GM18861 (cell line): Measurements from ENCODE around the gene FAM50B.

Experiments used
- ATAC-seq: cut with Tn5 transposase; IDR thresholded peaks from one replicate; pipeline ENCODE4 v1.9.1; 2021; ENCODE audit not compliant: unreplicated experiment

FAM50B gene

DNA sequence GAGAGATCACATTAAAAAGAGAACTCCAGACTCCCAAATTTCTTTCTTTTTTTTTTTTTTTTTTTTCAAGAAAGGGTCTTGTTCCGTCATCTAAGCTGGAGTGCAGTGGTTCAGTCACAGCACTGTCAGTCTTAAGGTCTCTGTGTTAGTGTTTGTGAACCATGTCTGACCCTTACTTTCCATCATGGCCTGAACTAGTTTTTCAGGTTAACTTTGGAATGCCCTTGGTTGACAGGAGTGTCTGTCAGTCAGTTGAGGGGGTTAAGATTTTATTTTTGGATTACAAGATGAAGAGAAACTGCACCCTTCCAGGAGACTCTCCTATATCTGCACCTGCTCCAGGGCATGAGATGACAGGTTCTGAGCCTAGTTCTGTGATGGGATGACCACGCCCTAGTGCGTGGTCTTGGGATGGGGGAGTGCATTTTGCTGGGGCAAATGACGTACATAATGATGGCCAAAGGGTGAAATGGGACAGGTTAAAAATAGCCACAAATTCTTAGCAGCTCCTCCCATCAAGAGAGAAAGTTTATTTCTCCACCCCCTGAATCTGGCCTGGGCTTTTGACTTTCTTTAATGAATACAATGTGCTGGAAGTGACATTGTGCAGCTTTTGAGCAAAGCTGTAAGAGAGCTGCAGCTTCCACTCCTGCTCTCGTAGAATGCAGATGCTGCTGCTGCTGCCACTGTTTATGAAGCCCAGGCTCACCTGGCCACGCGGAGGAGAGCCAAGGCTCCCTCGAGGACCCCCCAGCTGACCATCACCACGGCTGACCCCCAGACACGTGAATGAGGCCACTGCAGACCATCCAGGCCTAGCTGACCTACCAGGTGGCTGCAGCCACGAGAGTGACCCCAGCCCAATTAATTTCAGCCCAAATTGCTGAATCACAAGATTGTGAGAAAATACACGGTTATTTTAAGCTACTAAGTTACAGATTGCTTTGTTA, 29.7 kb upstream of the FAM50B start:
- ATAC-seq, result no peak

DNA sequence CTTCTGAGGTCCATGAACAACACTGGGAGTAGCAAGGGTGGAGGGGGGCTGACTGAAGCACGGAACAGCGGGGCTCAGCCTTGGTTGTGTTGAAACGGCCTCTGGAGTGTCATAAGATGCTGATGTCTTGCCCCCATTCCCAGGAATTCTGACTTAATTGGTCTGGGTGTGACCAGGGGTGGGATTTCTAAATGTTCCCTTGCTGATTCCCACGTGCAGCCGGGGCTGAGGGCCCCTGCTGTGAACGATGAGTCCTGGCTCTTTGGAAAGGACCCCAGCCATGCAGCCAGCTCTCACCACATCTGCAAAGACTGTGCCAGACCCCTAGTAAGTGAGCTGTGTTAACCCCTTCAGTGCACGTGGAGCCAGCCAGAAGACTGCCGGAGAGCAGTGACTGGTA, 28.6 kb upstream of the FAM50B start:
- ATAC-seq, result no peak

DNA sequence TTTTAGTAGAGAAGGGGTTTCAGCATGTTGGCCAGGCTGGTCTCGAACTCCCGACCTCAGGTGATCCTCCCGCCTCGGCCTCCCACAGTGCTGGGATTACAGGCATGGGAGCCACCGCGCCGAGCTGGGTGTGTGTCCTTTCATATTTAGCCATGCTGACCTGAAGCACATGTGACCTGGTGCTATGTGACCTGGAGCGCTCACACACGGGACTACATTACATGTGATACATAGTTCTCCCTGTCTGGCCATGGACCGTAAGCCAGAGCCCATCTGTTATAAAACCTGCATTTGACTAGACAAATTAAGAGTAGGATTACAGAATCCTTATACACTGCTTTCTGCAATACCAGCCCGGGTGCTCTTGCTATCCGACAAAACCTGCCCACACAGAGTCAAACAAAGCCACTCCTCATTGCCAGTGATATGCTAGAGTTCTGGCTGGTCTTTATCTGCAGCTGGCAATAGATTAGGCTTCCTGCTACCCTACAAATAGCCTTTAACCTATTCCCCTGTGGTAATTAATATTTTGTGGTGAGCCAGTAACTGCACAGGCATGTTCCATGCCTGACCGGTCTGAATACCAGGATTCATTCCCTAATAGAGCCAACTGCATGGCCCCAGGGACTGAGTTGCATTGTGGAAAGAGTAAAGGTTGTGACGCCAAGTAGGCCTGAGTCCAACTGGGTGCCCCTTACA, 26.3 kb upstream of the FAM50B start:
- no peak for ATAC-seq

DNA sequence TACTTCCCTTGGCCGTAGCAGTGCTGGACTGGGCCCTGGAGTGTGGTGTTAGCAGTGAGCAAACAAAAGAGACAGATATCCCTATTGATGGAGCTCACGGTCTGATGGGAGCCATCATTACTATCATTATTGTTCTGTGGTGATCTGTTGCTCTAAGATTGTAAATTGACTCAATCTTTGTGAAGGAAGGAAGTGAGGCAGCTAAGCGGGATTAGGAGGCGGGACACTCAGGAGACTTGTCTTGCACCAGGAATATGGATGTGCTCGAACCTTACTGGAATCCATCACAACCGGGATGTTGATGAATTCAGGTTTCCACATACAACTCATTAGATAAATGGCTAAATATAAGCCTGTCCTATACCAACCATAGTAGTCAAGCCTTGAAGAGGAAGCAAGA, 25.5 kb upstream of the FAM50B start:
- no peak for ATAC-seq

DNA sequence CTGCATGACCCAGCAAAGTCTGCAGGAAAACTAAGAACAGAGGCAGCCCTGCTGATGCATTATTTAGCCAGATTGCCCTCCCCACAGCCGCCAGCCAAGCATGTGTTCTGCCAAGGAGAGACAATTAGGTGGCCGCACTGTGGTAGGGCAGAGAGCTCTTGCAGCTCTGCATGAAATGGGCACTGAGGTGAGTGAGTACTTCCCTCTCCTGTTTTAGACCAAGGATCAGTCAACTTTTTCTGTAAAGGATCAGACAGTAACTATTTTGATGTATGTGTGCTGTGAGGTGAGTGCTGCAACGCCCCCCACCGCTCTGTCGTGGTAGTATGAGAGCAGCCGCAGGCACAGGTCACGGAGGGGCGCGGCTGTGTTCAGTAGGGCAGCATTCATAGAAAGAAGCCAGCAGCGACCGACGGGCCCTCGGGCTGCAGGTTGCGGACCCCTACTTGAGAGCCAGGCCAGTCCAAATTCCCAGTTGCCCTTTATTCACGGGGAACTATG, 23.8 kb upstream of the FAM50B start:
- ATAC-seq, result no peak

DNA sequence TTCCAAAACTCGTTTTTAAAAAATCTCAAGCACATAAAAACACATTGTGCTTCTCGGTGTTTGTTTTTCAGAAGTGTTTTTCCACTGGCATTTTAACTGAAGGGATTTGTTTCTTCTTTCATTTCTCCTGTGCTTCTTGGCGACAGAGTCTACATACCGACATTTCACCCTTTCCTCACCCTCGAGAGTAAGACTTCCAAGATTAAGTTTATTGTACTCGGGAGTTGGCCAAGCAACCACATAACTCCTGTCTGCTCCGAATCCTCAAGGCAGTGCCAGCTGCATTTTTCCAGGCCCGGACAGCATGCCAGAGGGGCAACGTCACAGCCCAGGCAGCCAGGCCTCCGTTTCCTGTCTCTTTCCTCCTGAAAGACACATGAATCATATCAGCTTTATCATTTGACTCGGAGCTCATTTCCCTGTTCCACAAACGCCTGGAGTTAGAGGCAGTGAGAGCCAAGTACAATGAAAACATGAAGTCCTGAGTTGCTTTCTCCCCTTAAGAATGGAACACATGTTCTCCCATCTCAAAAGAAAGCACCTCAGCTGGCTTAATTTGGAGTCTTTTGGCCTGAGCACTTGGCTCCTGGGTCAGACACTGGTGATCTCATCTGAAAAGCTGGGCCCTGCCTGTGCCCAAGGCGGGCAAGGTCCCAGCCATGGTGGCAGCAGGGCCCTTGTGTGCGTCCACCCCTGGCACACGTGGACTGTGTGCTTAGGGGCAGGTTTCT, 23.2 kb upstream of the FAM50B start:
- ATAC-seq, result no peak

DNA sequence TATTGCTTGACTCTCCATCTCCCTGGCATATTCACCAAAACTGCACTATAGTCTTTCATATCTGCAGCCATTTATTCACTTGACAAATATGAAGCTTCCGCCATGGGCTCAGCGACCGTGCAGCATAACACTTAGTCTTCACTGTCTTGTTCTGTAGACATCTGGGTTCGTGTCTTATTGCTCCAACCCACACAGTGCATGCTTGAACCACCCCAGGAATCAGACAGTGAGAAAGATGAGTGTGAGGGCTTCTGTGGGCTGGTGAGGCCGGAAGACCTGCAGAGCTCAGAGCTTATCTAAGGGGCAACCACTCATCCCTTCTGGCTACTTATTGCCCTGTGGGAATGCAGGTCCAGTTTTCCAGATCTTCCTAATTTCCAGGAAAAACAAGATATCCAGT, 19.9 kb upstream of the FAM50B start:
- ATAC-seq, result no peak

DNA sequence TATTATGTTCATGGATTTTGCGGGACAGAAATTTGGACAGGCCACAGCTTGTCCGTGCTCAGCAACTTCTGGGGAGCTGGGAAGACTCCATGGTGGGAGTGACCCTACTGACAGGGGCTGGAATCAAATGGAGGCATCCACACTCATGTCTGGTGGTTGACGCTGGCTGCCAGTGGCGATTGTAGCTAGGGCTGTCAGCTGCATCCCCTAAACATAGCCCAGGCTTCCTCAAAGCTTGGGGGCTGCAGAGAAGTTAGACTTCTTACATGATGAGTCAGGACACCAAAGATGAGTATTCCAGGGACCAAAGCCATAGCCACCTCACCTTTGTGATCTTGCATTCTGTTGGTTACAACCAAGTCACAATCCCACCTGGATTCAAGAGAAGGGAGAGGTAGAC, 18.4 kb upstream of the FAM50B start:
- no peak for ATAC-seq

DNA sequence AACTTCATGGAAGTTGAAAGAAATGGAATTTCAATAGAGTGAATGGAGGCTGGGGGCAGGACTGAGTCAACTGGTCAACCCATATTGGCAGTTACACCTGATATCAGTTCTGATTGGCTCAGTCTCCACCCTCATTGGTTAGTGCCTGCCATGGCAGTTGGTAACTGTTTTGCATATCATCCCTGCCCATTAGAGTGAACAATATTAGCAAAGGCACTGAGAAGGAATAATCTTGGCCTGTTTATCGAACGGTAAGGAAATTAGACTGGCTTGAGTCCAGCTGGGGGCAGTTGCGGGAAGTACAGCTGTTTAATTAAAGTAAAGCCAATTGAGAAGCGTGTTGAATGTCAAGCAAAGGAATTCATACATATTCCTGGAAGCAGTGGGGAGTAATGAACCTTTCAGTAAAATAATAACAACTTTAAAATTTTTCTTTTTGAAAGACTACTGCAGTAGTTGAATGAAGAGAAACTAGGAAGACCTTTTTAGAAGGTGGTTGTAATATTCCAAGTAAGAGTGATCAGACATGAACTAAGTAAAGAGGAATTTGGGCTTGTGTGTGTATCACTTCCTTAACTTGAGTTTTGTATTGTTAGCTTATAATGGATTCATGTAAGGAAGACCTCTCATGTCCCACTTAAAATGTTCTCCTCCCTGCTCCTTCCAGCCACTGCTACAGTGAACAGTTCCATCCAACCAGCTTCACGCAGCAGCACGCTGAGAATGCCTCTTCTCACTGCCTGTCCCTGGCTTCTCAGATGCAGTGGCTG, 17.2 kb upstream of the FAM50B start:
- no peak for ATAC-seq

DNA sequence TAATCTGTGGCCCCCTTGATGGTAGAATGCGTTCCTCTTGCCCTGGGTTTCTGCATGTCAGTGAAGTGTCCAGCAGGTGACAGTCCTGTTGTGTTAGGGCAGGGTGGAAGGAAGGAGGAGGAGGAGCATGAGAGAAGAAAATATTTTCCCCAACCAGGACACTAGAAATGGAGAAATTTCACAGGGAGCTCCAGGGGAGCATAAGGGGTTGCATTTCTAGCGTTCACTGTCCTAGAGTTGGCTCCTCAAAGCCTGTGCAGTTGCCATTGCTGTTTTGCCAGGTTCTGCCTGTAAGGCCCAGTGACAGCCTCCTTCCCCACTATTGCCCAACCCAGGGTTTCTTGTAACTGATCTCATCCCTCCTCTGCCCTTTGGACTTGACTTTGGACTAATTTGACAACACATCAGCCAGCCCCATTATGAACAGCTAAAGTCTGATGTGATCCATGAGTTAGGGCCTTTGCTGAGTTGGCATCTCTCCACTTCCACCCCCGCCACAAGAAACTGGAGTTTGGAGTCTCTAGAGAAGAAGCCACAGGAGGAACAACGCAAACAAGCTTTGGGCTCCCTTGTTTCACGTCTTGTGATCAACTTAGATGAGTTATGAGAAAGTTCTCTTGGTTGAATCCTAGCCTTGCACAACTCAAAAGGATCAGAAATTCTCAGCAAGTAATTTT, 14.0 kb upstream of the FAM50B start:
- ATAC-seq, result no peak

DNA sequence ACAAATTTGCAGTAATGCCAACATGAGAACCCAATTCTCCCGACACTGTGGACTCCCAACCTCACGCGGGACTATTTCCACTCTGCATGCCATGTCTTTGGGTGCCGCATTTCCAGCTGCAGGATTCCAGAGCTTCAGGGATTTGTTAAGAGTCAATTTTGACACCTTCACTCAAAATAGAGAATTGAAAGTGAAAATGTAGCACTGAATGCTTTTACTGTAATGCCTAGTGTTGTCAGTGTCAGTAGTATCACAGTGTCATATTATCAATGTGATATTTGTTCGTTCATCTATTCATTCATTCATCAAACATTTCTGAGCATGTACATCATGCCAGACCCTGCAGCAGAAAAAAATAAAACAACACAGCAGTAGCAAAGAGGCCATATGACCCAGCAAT, 13.4 kb upstream of the FAM50B start:
- no peak for ATAC-seq

DNA sequence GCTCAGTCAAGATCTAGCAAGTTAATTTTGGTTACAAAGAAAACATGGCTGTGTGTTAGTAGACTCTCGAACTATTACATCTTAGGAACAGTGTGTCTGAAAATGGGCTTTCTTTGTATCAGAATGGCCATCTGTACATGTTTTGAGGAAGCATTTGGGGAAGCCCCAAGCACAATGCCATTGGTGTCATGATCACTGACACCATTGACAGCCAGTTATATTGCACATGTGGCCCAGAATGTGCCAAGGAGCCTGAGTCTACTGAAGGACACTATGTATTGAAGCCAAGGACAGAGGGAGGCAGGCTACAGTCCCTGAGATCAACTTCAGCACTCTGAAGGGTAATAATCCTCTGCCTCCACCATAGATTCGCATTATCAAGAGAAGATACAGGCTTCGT, 12.6 kb upstream of the FAM50B start:
- ATAC-seq, result no peak

DNA sequence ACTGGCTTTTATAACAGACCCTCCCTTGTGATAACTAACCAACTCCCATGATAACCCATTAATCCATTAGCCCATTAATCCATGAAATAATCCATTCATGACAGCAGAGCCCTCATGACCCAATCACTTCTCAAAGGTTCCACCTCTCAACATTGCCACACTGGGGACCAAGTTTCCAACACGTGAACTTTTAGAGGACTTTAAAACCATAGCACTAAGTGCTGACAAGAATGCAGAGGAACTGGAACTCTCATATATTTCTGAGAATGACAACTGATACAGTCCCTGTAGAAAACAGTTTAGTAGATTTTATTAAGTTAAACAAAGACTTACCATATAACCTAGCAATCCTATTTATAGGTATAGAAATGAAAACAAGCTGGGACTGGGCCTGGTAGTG, 11.4 kb upstream of the FAM50B start:
- ATAC-seq, result no peak

DNA sequence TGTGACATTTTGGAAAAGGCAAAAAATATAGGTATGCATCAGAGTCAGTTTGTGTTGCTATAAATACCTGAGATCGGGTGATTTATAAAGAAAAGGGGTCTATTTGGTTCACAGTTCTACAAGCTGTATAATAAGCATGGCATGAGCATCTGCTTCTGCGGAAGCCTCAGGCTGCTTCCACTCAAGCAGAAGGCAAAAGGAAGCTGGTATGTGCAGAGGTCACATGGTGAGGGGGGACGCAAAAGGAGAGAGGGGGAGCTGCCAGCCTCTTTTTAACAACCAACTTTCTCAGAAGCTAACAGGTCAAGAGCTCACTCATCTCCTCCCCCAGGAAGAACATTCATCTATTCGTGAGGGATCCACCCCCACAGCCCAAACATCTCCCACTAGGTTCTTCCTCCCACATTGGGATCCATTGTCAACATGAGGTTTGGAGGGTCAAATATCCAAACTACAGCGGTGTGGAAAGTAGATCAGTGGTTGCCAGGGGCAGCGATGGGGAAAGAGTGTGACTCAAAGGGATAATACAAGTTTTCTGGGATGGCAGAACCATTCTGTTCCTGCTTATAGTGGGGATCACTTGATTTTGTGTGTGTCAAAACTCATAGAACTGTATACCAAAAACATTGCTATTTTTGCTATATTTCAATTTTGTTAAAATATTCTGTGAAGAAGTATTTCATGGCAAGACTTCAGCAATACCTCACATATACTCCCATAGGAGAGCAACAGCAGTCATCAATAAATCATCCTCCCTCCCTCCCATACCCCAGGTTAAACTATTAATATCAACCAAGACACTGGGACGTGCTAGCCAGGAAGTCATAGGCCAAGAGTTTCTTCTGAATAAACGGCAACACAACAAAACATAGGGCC, 9.9 kb upstream of the FAM50B start:
- no peak for ATAC-seq

DNA sequence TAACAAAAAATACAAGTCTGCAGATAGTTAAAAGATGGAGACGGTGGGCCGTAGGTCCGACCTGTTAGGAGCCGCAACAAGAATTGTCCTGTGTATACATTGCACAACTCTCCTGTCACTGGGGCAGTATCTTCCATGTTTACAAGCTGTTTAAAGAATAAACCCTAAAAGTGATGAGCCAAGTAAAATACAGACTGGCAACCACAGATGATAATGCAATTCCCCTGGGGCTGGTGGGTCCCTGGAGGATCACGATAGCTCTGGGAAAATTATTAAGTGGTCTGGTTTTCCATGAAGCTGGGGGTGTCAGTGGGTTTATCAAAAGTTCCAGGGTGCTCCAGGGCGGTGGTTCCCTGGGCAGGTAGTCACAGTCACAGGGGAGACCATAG, 8.1 kb upstream of the FAM50B start:
- ATAC-seq, result no peak

DNA sequence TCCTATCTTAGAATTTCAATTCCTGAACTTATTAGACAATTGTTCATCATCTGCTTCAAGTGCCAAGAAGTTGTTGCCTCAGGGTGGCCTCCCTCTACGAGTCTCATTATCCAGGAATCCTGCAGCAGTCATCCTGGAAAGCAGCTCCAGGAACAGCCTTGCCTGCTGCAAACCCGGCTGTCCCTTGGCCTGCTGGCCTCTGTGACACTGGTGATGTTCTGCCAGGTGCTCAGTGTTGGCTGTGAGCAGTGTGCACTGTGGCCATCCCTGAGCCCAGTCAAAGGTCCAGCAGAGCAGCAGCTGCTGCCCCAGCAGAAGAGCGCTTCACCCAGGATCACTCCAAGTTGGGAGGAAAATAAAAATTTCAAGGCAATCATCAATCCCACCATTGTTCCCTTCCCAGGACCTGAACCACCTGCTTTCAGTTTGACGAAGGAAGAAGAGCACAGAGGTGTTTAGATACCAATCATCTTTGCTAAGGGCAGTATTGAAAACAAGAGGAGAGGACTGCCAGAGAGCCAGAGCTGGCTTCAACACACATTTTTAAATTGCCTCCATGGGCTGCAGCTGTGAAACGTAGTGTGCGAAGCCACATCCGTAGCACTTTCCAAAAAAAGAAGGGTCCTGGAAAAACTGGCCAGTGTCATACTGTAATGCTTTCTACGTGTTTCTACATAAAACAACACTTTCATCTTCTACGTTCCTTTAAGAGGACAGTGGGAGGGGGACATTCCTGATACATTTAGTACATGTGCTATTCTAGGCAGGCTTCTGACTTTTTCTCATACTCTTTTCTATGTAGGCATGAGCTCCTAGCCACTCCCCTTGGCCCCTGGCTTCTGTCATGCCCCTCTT, 7.2 kb upstream of the FAM50B start:
- no peak for ATAC-seq

DNA sequence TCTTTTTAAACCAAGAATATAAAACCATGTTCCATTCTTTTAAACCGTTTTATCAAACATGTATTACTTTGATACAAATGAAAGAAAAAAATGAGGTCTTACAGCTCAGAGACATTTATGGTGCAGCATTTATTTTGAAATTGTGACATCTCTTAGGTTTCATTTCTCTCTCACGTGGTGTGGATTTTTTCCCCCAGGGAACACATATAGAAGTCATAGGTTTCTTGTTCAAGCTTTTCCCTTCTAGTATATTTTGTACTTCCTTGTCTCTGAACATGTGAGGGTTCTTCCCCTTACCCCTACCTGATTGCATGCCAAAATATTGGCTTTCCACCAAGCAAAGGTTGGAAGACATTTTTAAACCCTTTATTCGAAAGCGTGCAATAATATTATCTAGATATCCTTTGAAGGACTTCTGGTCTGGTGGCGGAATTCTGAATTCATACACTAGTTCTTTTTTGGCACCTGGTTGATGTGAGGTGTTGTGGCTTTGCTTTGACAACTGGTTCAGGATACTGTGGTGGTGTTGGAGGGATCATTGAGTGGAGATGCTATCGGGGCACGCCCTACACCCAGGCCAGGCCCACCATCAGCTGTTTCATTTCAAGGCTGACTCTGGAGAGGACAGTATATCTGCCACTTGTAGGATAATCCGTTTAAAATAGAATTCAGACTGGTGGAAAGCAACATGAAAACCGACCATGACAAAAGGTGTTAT, 5.6 kb upstream of the FAM50B start:
- ATAC-seq, result no peak

DNA sequence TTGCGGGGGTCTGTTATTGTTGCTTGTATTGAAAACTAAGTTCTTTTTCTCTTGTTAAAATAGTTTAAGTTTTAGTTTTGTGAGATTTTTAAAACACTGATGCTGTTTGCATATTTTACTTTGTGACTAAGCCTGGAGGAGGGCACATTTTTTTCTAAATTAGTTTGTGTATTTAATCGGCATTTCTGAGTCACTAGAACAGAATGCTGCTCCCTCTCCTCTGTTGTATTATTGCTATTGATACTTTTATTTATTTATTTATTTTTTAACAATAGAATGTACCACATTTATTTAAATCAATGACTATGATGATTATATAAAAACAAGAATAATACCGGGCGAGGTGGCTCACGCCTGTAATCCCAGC, 5.1 kb upstream of the FAM50B start:
- ATAC-seq, result no peak
